ENCODE results near the gene NECTIN1.

GRCh38 chr11:119651802-119652584 lies 77.0 kb downstream of the NECTIN1 start:
- TF ChIP-seq POLR2A (IDR thresholded peaks at IDR 0.05; ENCODE audit: low read length) (no peak), GATA1 (IDR thresholded peaks at IDR 0.05; ENCODE audit: low read depth, low read length) (no peak)
